ENCODE measurements around the gene NAALADL2. TPM values are rescaled to one million over a fixed set of nuclear protein-coding genes. Genes with fewer than 3 reads are reported as not detected.

NAALADL2 gene
- total RNA-seq, 2 donors from 2014 or later = 6.2 to 14.5 TPM

- H3K9me3 ChIP-seq = no peaks in the 10 kb centered on the region
- H3K27ac ChIP-seq = no peak overlapping the region
- H3K4me3 ChIP-seq = no peak overlapping the region
- peak; percentile 40 for ATAC-seq
- WGBS, 2 donors = 57 to 58% methylated on average over 2 of the region's 2 CpGs
- no peak for TF ChIP-seq POLR2A (IDR thresholded peaks at IDR 0.05)
- TF ChIP-seq, protein P1, sequence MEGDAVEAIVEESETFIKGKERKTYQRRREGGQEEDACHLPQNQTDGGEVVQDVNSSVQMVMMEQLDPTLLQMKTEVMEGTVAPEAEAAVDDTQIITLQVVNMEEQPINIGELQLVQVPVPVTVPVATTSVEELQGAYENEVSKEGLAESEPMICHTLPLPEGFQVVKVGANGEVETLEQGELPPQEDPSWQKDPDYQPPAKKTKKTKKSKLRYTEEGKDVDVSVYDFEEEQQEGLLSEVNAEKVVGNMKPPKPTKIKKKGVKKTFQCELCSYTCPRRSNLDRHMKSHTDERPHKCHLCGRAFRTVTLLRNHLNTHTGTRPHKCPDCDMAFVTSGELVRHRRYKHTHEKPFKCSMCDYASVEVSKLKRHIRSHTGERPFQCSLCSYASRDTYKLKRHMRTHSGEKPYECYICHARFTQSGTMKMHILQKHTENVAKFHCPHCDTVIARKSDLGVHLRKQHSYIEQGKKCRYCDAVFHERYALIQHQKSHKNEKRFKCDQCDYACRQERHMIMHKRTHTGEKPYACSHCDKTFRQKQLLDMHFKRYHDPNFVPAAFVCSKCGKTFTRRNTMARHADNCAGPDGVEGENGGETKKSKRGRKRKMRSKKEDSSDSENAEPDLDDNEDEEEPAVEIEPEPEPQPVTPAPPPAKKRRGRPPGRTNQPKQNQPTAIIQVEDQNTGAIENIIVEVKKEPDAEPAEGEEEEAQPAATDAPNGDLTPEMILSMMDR (IDR thresholded peaks at IDR 0.05) = no peak
- peak in 3 of 4 donors; percentile 5 to 23 (median 21) for DNase-seq
- intact Hi-C loops (cut with DNase I) = no loop called here
- no peaks in the 10 kb centered on the region for H3K36me3 ChIP-seq (replicated peaks in 1 of 2; ENCODE audit: insufficient read depth in 1 of 2, low read depth in 2 of 2)
- peaks cover 5% of the 10 kb centered on the region for H3K4me1 ChIP-seq
- H3K27me3 ChIP-seq = no peaks in the 10 kb centered on the region
These were observed 251.9 kb downstream of the NAALADL2 start for GRCh38 chr3:175111036-175111435.

- TF ChIP-seq, protein P1 (IDR thresholded peaks at IDR 0.05) = no peak
- TF ChIP-seq POLR2A (IDR thresholded peaks at IDR 0.05) = no peak
- H3K36me3 ChIP-seq (replicated peaks in 1 of 2; ENCODE audit: insufficient read depth in 1 of 2, low read depth in 2 of 2) = no peaks in the 10 kb centered on the region
- ATAC-seq (no peak), DNase-seq (no peak)
- H3K9me3 ChIP-seq = no peaks in the 10 kb centered on the region
- H3K27ac ChIP-seq = no peak overlapping the region
- no peaks in the 10 kb centered on the region for H3K4me1 ChIP-seq
- no peaks in the 10 kb centered on the region for H3K27me3 ChIP-seq
- 75 to 91% methylated on average over 1 of the region's 1 CpG for WGBS, 2 donors
- no peak overlapping the region for H3K4me3 ChIP-seq
- intact Hi-C loops (cut with DNase I) = no loop called here
These were observed 259.3 kb downstream of the NAALADL2 start for GRCh38 chr3:175118382-175118941.

DNA sequence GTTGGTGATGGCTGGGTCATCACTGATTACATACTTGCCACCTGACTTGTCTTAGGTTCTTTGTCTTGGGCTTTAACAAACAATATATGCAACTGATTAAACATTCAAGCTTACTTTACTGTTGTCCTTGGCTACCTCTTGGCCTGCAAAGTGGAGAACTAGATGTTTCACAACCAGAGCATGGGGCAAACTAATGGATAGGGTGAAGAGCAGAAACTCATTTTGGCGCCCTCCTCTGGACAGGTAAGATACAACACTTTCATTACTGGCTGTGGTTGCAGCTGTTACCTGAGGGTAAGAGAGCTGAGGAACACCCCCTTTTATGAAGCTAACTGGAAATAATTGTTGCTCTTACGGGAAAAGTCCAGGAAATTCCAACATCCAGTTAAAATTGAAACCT lies 262.1 kb downstream of the NAALADL2 start:
- intact Hi-C loops (cut with DNase I) = no loop called here
- 29 to 35% methylated on average over 2 of the region's 2 CpGs for WGBS, 2 donors
- Histone ChIP-seq H3K36me3 (replicated peaks in 1 of 2; ENCODE audit: insufficient read depth in 1 of 2, low read depth in 2 of 2) (no peaks in the 10 kb centered on the region), H3K27ac (no peak overlapping the region), H3K9me3 (no peaks in the 10 kb centered on the region), H3K4me3 (no peak overlapping the region), H3K27me3 (no peaks in the 10 kb centered on the region), H3K4me1 (no peaks in the 10 kb centered on the region)
- ATAC-seq (no peak), DNase-seq (peak in 3 of 4 donors; percentile 10 to 20 (median 17))
- TF ChIP-seq, protein P1 (IDR thresholded peaks at IDR 0.05) = peak in 2 of 7 experiments; percentile 27 to 38
- no peak for TF ChIP-seq POLR2A (IDR thresholded peaks at IDR 0.05)

DNA sequence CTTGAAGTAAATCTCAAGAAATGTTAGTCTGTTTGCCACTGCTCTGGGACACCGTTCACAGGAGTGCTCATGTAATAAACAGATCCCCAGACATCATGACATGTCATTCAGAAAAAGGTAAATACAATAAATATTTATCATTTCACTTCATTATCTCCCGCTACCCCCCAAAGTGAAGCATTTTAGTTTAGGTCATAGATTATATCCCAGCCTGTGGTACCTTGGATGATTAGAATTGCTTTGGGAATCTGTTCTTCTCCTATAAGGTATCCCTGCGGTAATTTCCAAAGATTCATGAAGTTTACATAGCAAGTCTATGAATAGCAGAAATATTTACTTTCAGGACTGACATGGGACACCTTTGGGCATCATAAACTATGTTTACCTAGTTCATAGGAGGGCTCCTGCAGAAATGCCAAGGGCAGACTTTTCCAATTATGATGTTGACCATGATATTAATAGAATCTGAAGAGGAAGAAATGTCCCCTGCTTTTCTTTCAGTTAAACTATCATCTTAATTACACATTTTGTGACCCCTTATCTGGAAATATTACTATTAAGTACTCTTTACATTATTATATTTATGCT lies 268.0 kb downstream of the NAALADL2 start:
- ATAC-seq = no peak
- 82 to 92% methylated on average over 3 of the region's 3 CpGs for WGBS, 2 donors
- intact Hi-C loops (cut with DNase I) = no loop called here
- Histone ChIP-seq H3K4me3 (no peak overlapping the region), H3K36me3 (replicated peaks in 1 of 2; ENCODE audit: insufficient read depth in 1 of 2, low read depth in 2 of 2) (no peaks in the 10 kb centered on the region), H3K27me3 (no peaks in the 10 kb centered on the region), H3K9me3 (no peaks in the 10 kb centered on the region), H3K27ac (no peak overlapping the region), H3K4me1 (no peaks in the 10 kb centered on the region)
- TF ChIP-seq POLR2A (IDR thresholded peaks at IDR 0.05) = no peak
- TF ChIP-seq, protein P1 (IDR thresholded peaks at IDR 0.05) = no peak
- no peak for DNase-seq

DNA sequence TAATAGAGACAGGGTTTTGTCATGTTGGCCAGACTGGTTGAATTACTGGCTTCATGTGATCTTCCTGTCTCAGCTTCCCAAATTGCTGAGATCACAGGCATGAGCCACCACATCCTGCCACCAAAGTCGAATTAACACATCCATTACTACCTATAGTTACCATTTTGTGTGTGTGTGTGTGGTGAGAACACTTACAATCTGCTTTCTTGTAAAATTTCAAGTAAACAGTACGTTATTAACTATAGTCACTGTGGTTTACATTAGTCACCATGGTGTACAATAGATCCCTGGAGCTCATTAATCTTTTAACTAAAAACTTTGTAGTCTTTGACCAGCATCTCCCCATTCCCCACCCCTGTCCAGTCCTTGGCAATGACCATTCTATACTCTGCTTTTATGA lies 270.0 kb downstream of the NAALADL2 start:
- no peaks in the 10 kb centered on the region for H3K36me3 ChIP-seq (replicated peaks in 1 of 2; ENCODE audit: insufficient read depth in 1 of 2, low read depth in 2 of 2)

More for the DNA sequence above, 270.0 kb downstream of the NAALADL2 start:
- H3K4me1 ChIP-seq = no peaks in the 10 kb centered on the region
- no peak for ATAC-seq
- intact Hi-C loops (cut with DNase I) = no loop called here
- TF ChIP-seq, protein P1 (IDR thresholded peaks at IDR 0.05) = no peak
- TF ChIP-seq POLR2A (IDR thresholded peaks at IDR 0.05) = no peak
- WGBS, 2 donors = 58 to 61% methylated on average over 2 of the region's 2 CpGs
- no peak for DNase-seq
- no peak overlapping the region for H3K4me3 ChIP-seq
- H3K27ac ChIP-seq = no peak overlapping the region
- H3K9me3 ChIP-seq = no peaks in the 10 kb centered on the region
- no peaks in the 10 kb centered on the region for H3K27me3 ChIP-seq

Measured in body of pancreas (tissue), 4 donors.